NOMO-1 (cell line): ENCODE measurements around the gene IL1RL1.

ENCODE experiments used
- DNase-seq, 2 experiments: peaks; one replicate each; lab custom pipeline; 2025; ENCODE audit not compliant: unreplicated experiment in 2 of 2; lab: John Stamatoyannopoulos, UW

The IL1RL1 gene

DNA sequence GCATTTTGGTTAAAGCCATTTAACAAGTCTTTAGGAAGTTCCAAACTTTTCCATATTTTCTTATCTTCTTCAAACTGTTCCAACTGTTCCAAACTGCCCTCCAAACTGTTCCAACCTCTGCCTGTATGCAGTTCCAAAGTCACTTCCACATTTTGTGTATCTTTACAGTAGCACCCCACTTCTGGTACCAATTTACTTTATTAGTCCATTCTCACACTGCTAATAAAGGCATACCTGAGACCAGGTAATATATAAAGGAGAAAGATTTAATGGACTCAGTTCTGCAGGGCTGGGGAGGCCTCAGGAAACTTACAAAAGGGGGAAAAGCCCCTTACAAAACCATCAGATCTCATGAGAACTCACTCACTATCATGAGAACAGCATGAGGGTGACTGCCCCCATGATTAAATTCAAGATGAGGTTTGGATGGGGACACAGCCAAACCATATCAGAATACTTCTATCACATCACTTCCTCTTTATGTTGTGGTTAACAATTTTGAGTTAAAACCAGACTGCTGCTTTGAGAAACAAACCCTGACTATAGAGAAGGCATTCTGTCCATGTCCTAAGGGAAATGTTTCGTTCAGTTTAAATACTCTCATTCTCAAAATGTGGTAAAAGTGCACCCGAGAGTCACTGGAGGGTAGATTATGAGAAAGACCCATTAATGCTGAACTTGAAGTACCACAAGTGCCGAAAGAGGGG is 55.2 kb downstream of the IL1RL1 start:
- DNase-seq, result peak; percentile 7 to 45

GRCh38 chr2:102367331-102367971 is 56.1 kb downstream of the IL1RL1 start:
- DNase-seq, result no peak

DNA sequence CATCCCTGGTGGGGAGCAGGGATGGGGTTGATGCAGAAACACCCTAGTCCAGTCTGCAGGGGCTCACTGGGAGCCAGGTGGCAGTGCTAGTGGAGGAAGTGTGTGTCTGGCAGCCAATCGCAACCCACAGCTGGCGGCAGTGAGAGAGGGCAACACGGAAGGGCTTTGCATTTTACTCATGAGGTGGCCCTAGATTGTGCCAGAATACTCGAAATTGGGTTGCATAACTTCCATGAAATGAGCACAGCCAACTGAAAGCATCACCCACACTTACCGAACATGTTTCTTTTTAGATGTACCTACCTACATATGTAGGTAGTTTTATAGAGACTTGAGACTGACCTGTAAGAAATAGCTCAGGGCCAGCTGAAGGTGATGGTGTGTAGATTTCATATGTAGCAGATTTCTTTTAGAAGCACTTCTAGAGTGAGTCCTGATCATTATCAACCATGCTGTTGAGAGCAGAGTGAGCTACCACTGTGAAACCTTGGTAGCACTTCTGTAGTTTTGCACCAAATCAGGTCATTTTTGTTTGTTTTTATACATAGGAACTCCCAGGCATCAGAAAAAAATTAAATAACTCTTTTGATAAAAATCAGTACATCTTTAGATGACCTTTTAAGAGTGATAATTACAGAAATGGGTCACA is 57.2 kb downstream of the IL1RL1 start:
- DNase-seq, result no peak

DNA sequence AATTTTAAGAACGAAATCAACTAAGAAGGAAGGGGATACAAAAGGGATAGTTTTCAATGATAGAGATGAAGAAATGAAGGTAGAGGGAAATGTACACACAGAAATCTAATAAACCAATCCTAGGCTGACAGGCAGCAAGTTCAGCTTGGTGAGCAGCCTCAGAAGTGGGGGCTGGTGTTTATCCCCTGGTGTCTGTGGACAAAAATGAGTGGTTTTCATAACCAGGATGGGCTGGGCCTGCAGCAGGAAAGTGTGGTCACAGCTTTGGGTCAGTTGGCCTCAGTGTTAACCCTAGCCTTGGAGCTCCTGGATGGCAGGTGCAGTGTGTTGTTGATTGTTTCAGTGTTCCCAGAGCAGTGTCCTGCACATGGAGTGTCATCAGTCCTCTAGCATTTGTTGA is 58.5 kb downstream of the IL1RL1 start:
- DNase-seq, result no peak

- DNase-seq, result no peak
These were observed 64.8 kb downstream of the IL1RL1 start for GRCh38 chr2:102376052-102376591.

GRCh38 chr2:102383722-102384121 is 72.4 kb downstream of the IL1RL1 start:
- DNase-seq, result no peak

DNA sequence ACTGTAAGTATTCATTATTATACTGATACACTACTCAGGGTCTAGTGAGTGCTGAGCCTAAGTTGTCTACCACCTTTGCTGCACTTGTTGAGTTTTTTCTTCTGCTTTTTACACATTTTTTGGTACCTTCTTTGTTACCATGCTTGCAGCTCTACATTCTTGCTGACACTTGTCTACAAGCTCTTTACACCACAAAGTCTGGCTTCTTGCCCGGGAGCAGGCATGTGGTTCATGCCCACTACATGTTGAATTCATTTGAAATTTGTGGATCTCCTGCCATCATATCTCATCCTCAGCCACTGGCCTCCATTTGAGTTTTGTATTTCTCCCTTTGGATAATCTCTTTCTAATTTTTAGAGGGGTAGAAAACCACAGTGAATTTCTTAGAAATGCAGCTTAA is 74.2 kb downstream of the IL1RL1 start:
- DNase-seq, result no peak

- DNase-seq, result no peak
These were observed 74.6 kb downstream of the IL1RL1 start for GRCh38 chr2:102386004-102386403.

DNA sequence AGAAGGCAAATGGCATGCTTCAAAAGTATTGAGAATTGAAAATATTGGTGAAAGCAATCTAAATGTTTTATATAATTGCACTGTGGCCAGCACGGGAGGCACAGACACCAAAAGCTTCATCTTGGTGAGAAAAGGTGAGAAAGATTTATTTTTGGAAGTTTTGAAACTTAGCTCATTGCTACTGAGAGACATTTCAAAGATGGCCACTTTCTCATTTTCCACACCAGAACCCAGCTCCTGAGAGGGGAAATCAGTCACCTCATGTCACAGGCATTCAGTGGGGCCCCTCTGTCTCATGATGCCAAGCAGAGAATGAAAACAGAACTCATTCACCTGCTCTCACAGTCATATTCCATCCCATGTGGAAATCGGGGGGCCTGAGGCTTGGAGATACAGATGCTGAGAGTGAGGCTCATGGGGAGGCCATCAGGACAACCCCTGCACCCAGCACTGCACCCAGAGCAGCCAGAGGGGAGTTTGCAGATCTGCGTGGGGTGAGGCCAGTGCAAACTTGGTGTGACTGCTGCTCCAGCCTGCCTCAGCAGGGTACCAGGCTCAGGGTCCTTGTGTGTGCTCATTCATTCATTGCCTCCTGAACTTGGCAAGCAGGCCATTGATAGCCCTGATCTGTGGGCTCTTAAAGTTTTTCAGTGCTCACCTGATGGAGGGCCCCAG is 75.6 kb downstream of the IL1RL1 start:
- DNase-seq, result no peak

GRCh38 chr2:102387763-102388546 is 76.6 kb downstream of the IL1RL1 start:
- no peak for DNase-seq

- DNase-seq, result no peak
These were observed 80.2 kb downstream of the IL1RL1 start for GRCh38 chr2:102391565-102391964.

DNA sequence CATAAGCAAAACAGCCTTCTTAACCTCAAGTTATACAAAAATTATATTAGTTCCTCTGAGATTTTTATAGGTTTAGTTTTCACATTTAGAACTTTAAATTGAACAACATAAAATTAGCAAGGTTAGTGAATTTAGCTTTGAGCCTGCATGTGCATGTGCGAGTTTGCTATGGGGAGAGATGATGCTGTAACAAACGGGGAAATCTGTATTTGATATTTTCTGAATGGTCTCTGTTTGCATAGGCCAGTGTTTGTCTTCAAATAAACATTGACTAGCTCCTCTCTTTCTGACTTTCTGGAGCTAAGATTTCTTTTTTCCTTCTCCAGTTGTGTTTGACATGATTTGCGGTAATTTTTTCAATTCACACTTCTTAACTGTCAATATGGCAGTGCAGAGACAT is 80.7 kb downstream of the IL1RL1 start:
- no peak for DNase-seq

DNA sequence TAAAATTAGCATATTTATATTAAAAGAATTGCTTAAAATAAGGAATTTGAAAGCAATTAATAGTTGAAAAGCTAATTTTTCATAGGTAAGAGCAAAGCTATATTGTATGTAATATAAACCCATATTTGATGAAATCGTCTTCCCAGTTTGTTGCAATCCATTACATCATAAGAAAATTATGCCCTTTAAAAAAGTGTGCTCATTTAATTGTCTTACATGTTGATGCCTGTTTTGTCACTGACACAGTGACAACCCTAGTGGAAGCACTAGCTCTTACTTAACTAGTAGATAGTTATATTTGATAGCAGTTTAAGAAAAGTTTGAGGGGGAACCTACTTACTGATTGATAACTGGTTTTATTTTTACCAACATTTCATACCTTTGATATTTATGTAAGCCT is 81.6 kb downstream of the IL1RL1 start:
- DNase-seq, result peak; percentile 19 to 41

GRCh38 chr2:102396012-102396411 is 84.6 kb downstream of the IL1RL1 start:
- DNase-seq, result no peak

DNA sequence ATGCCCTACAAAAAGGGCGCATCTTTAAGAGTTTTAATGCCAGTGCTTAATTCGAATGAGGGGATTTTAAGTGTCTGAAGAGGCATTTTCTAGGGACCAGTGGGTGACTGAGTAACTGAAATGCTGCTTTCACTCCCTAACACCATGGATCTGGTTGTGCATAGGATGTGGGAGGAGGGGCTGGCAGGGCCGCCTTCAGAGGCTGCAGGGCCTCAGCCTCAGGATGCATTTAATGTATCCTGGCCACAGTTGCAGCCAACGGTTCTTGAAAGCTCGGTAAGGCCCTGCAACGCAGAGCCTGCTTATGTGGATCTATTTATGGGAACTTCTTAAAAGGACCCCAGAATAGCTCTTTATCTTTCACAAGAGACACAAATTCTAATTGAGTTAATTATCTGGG is 85.8 kb downstream of the IL1RL1 start:
- peak; percentile 82 to 85 for DNase-seq

DNA sequence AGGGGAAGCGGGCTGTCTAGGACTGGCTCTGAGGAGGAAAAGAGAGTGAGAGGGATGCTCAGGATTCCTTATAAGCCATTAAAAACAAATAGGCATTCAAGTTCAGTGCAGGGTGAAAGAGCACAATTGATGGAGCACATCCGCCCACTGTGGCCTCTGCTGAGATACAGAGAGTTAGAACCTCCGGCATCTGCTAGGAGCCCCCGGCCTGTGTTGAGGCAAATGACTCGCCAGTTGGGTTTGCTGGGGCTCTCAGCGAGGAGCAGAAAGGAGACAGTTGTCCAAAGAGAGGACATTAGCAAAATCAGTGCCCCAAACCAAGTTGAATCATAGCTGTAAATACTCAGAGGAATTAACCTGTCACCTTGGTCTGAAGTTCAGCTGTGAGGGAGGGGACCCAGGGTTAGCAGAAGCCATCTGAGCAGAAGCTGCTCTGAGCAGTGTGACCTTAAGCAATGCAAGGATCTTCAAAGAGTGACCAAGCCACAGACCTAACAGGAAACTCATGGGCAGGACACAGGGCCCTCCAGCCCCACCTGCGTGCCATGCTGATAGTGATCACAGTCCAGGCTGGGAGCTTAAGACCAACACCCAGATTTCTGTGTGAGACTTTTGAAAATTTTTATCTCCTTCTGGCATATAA is 88.3 kb downstream of the IL1RL1 start:
- DNase-seq, result peak; percentile 17 to 51

- DNase-seq, result peak in 1 of 2 experiments; percentile 26
These were observed 90.1 kb downstream of the IL1RL1 start for GRCh38 chr2:102401456-102401855.
